22Rv1 (cell line): ENCODE data around the gene WNT16.

ENCODE experiments used
- H3K27ac ChIP-seq: fragments of 450-650 bp; 2 replicates; pipeline ENCODE4 v1.5.1; 2017
- CTCF ChIP-seq: fragments of 450-650 bp; IDR thresholded peaks from 2 replicates; pipeline ENCODE4 v1.5.1; 2017; ENCODE audit warnings: mild to moderate bottlenecking
- ZFX ChIP-seq: fragments of 450-650 bp; IDR thresholded peaks from 2 replicates; pipeline ENCODE4 v1.6.1; 2017; ENCODE audit warnings: antibody characterized with exemption, borderline replicate concordance

WNT16 gene

GRCh38 chr7:121328508-121329190 is at the start of gene WNT16:
WNT16 (plus strand) TSS chr7:121329000; CDS start chr7:121329293, 293 bp downstream.
- TF ChIP-seq ZFX (no peak), CTCF (no peak)
- H3K27ac ChIP-seq, result no peak within 1 kb of the TSS

DNA sequence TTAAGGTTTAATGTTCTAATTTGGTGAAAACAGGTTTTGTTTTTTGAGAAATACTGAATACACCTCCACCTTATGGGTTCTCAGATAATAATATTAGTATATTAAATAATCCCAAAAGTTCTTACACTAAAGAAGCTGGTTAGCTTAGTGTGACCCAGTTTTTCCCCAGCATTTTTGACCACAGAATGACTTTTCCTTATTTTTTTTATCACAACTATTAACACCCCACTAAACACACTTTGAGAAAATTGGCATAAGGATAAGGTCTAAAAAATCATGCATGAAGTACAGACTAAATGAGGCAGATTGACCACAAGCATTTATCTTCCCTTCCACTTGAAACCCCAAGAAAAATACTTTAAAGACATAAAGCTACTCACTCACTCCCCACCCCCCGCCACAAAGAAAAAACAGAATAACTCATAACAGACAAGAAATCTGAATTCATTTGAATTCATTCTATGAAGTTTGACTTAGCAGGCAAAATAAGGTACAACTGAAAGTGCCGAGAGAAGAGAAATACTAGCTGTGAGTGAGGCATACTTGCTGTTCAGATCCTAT is 49.7 kb upstream of the WNT16 start:
- H3K27ac ChIP-seq, result no peak overlapping the region

DNA sequence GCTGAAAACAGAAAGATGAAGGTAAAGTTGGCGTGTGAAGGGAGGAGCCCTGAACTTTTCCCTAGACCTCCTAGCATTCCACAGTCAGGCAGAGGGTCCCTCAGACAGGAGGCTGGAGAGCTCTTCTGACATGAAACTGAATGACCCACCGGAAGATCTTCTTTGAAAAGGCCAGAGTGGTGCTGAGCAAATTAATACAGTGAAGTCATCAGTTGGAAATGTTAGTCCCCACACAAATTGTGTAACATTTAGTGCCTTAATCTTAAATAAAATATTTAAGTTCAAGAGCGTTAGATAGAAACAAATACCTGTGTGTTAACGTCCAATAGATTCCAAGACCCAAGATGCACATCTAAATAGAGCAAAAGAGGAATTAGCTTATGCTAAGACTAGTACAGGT is 49.0 kb upstream of the WNT16 start:
- H3K27ac ChIP-seq, result no peak overlapping the region
- TF ChIP-seq ZFX (no peak), CTCF (no peak)

More for the DNA sequence above, 49.7 kb upstream of the WNT16 start:
- TF ChIP-seq ZFX (no peak), CTCF (no peak)

DNA sequence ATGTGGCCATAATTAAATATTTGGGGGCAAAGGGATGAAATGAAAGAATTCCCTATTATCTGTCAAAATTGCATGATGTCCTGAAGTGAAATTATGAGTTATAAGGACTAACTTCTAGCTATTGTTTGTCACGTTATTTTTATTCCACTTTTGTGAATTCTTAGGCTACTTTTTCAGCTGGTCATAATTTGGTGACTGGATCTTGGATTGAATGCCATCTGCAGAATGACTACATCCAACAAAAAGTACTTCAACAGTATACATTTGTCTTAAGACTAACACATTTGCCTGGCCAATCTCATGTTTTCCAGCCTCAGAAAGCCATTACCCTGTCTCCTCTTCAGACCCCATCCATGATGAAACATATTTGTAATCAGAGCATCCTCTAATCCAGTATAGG is 48.1 kb upstream of the WNT16 start:
- TF ChIP-seq CTCF, result no peak
- no peak for TF ChIP-seq ZFX
- no peak overlapping the region for H3K27ac ChIP-seq

- no peak overlapping the region for H3K27ac ChIP-seq
- no peak for TF ChIP-seq ZFX
- no peak for TF ChIP-seq CTCF
Measured at GRCh38 chr7:121282129-121282528, 46.7 kb upstream of the WNT16 start.

GRCh38 chr7:121285066-121285667 is 43.6 kb upstream of the WNT16 start:
- no peak overlapping the region for H3K27ac ChIP-seq
- TF ChIP-seq ZFX, result no peak
- TF ChIP-seq CTCF, result no peak

- no peak for TF ChIP-seq ZFX
- no peak for TF ChIP-seq CTCF
- no peak overlapping the region for H3K27ac ChIP-seq
Measured at GRCh38 chr7:121286186-121286585, 42.6 kb upstream of the WNT16 start.
